WTC11 (cell line): ENCODE data around the gene GARS1. TPM values are rescaled to one million over a fixed set of nuclear protein-coding genes. Genes with fewer than 3 reads are reported as not detected.

ENCODE experiments used
- ATAC-seq: fragments of 200-7000 bp; cut with Tn5 transposase; 2 replicates; pipeline ENCODE4 v1.10.0; 2021; ENCODE audit warnings: mild to moderate bottlenecking, moderate library complexity
- CTCF ChIA-PET: fragments of 300-600 bp; sonication (Branson Sonifier 250); formaldehyde crosslinking; loops from one replicate; lab custom pipeline; 2021; ENCODE audit warnings: antibody characterized with exemption; lab: Charles Lee
- POLR2A ChIA-PET: fragments of 350-600 bp; sonication (Branson Sonifier 250); formaldehyde crosslinking; loops from one replicate; lab custom pipeline; 2021; ENCODE audit warnings: antibody characterized with exemption; lab: Charles Lee
- DNase-seq: peaks from one replicate; pipeline ENCODE4 v3.0.0; 2021; ENCODE audit warnings: low spot score
- H3K27ac Mint-ChIP-seq: 2 replicates; pipeline ENCODE4 v1.8.0; 2021; ENCODE audit warnings: mixed read lengths
- H3K27me3 Mint-ChIP-seq: 2 replicates; pipeline ENCODE4 v1.8.0; 2021; ENCODE audit warnings: low read depth, mild to moderate bottlenecking, moderate library complexity, mixed read lengths
- H3K36me3 Mint-ChIP-seq: 2 replicates; pipeline ENCODE4 v1.8.0; 2021; ENCODE audit warnings: mixed read lengths
- H3K4me1 Mint-ChIP-seq: 2 replicates; pipeline ENCODE4 v1.8.0; 2022; ENCODE audit warnings: mixed read lengths
- H3K4me3 Mint-ChIP-seq: 2 replicates; pipeline ENCODE4 v1.8.0; 2021; ENCODE audit warnings: mild to moderate bottlenecking, moderate library complexity, mixed read lengths
- H3K9me3 Mint-ChIP-seq: 2 replicates; pipeline ENCODE4 v1.8.0; 2021; ENCODE audit warnings: mixed read lengths
- ELF4 ChIP-seq: sonication (generic); formaldehyde crosslinking; IDR thresholded peaks from 2 replicates; pipeline ENCODE4 v1.8.1; 2022; ENCODE audit warnings: low read depth, mild to moderate bottlenecking, moderate library complexity, missing genetic modification reagents
- ETV6 ChIP-seq: sonication (generic); formaldehyde crosslinking; IDR thresholded peaks from 2 replicates; pipeline ENCODE4 v1.8.1; 2022; ENCODE audit warnings: mild to moderate bottlenecking, missing genetic modification reagents
- FOXP1 ChIP-seq: sonication (generic); formaldehyde crosslinking; IDR thresholded peaks from 2 replicates; pipeline ENCODE4 v1.8.0; 2022; ENCODE audit warnings: missing genetic modification reagents, mild to moderate bottlenecking, moderate library complexity, borderline replicate concordance
- SMAD4 ChIP-seq: sonication (generic); formaldehyde crosslinking; IDR thresholded peaks from 2 replicates; pipeline ENCODE4 v1.8.0; 2022; ENCODE audit warnings: mild to moderate bottlenecking, missing genetic modification reagents
- total RNA-seq: library from RNA; stranded (reverse); gene quantifications from 3 replicates; pipeline ENCODE4 v1.2.3, GENCODE V29; 2021
- TF ChIP-seq, protein P1 (sequence below): fragments of 250-450 bp; sonication (Bioruptor Pico); IDR thresholded peaks from 2 replicates; pipeline ENCODE4 v1.9.0; 2021; ENCODE audit warnings: mild to moderate bottlenecking, borderline replicate concordance
- TF ChIP-seq, protein P2 (sequence below): sonication (generic); formaldehyde crosslinking; IDR thresholded peaks from 2 replicates; pipeline ENCODE4 v1.8.0; 2022; ENCODE audit warnings: mild to moderate bottlenecking, missing genetic modification reagents
- TF ChIP-seq, protein P3 (sequence below): sonication (generic); formaldehyde crosslinking; IDR thresholded peaks from 2 replicates; pipeline ENCODE4 v1.8.1; 2022; ENCODE audit warnings: mild to moderate bottlenecking, moderate library complexity, missing genetic modification reagents
- TF ChIP-seq, protein P4 (sequence below): sonication (generic); formaldehyde crosslinking; IDR thresholded peaks from 2 replicates; pipeline ENCODE4 v1.8.1; 2023; ENCODE audit warnings: mild to moderate bottlenecking, missing genetic modification reagents, moderate library complexity
- TF ChIP-seq, protein P5 (sequence below): sonication (generic); formaldehyde crosslinking; IDR thresholded peaks from 2 replicates; pipeline ENCODE4 v1.8.0; 2023; ENCODE audit warnings: missing genetic modification reagents
- TF ChIP-seq, protein P6 (sequence below): sonication (generic); formaldehyde crosslinking; IDR thresholded peaks from 2 replicates; pipeline ENCODE4 v1.8.0; 2023; ENCODE audit warnings: missing genetic modification reagents, mild to moderate bottlenecking, borderline replicate concordance
- TF ChIP-seq, protein P7 (sequence below): sonication (generic); formaldehyde crosslinking; IDR thresholded peaks from 2 replicates; pipeline ENCODE4 v1.8.0; 2022; ENCODE audit warnings: mild to moderate bottlenecking, missing genetic modification reagents
- TF ChIP-seq, protein P8 (sequence below): sonication (generic); formaldehyde crosslinking; IDR thresholded peaks from 2 replicates; pipeline ENCODE4 v1.8.0; 2022; ENCODE audit warnings: mild to moderate bottlenecking, missing genetic modification reagents
- TF ChIP-seq, protein P9 (sequence below): fragments of 250-450 bp; sonication (Bioruptor Pico); conservative IDR thresholded peaks from 2 replicates; pipeline ENCODE4 v1.9.0; 2021; ENCODE audit warnings: mild to moderate bottlenecking

The GARS1 gene
- total RNA-seq, 1 experiment from 2014 or later = 236 TPM

DNA sequence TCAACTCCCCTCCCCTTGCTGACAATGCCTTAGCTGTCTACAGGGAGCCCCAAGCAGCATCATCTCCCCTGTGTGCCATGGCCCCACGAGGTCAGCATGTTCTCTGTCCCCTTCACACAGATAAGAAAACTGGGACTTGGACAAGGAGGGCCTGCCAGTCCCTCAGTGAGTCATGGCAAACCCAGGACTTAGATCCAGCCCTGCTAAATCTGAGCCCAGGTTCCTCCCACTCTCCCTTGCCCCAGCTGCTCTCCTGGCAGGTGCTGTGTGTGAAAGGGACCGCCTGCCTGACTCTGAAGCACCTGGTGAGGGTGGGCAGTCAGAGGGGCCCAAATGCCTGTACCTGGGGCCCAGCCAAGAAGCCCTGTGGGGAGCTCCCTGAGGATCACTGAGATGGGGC is 80.2 kb downstream of the GARS1 start (continued):
- TF ChIP-seq, protein P1, sequence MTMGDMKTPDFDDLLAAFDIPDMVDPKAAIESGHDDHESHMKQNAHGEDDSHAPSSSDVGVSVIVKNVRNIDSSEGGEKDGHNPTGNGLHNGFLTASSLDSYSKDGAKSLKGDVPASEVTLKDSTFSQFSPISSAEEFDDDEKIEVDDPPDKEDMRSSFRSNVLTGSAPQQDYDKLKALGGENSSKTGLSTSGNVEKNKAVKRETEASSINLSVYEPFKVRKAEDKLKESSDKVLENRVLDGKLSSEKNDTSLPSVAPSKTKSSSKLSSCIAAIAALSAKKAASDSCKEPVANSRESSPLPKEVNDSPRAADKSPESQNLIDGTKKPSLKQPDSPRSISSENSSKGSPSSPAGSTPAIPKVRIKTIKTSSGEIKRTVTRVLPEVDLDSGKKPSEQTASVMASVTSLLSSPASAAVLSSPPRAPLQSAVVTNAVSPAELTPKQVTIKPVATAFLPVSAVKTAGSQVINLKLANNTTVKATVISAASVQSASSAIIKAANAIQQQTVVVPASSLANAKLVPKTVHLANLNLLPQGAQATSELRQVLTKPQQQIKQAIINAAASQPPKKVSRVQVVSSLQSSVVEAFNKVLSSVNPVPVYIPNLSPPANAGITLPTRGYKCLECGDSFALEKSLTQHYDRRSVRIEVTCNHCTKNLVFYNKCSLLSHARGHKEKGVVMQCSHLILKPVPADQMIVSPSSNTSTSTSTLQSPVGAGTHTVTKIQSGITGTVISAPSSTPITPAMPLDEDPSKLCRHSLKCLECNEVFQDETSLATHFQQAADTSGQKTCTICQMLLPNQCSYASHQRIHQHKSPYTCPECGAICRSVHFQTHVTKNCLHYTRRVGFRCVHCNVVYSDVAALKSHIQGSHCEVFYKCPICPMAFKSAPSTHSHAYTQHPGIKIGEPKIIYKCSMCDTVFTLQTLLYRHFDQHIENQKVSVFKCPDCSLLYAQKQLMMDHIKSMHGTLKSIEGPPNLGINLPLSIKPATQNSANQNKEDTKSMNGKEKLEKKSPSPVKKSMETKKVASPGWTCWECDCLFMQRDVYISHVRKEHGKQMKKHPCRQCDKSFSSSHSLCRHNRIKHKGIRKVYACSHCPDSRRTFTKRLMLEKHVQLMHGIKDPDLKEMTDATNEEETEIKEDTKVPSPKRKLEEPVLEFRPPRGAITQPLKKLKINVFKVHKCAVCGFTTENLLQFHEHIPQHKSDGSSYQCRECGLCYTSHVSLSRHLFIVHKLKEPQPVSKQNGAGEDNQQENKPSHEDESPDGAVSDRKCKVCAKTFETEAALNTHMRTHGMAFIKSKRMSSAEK (CRISPR knock-in tag) = no peak
- TF ChIP-seq, protein P2, sequence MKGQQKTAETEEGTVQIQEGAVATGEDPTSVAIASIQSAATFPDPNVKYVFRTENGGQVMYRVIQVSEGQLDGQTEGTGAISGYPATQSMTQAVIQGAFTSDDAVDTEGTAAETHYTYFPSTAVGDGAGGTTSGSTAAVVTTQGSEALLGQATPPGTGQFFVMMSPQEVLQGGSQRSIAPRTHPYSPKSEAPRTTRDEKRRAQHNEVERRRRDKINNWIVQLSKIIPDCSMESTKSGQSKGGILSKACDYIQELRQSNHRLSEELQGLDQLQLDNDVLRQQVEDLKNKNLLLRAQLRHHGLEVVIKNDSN (CRISPR knock-in tag) = no peak
- TF ChIP-seq, protein P3, sequence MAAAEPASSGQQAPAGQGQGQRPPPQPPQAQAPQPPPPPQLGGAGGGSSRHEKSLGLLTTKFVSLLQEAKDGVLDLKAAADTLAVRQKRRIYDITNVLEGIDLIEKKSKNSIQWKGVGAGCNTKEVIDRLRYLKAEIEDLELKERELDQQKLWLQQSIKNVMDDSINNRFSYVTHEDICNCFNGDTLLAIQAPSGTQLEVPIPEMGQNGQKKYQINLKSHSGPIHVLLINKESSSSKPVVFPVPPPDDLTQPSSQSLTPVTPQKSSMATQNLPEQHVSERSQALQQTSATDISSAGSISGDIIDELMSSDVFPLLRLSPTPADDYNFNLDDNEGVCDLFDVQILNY (CRISPR knock-in tag) = no peak

DNA sequence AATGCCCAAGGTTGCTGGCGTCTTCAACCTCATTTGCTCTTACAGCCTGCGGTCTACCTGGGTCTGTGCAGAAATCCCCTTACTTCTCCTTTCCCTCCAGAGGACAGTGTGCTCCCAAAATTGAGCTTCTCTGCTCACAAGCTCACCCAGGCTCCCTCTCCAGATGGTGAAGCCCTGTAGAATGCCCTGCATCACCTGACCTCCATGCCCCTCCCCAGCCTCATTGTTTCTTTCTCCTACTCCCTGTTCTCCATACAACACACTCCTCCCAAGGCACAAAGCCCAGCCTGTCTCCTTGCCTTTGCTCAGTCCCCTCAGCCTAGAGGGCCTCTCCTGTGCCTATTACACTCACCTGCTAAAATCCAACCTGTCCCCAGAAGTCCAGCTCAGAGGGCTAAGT is 84.1 kb downstream of the GARS1 start:
- ATAC-seq (peak; percentile 8), DNase-seq (no peak)
- Mint-ChIP-seq H3K27ac (no peak overlapping the region), H3K4me3 (no peak overlapping the region)
- ChIA-PET CTCF (interaction anchor here (1.2 to 1.6 kb wide), 3 partner anchors 38 to 112 kb away, joined by 3 to 4 read pairs (median 4); no protein-coding TSS in a partner anchor), POLR2A (no interaction called here)
- TF ChIP-seq, protein P4, sequence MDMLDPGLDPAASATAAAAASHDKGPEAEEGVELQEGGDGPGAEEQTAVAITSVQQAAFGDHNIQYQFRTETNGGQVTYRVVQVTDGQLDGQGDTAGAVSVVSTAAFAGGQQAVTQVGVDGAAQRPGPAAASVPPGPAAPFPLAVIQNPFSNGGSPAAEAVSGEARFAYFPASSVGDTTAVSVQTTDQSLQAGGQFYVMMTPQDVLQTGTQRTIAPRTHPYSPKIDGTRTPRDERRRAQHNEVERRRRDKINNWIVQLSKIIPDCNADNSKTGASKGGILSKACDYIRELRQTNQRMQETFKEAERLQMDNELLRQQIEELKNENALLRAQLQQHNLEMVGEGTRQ = peak; percentile 70
- TF ChIP-seq ELF4 (no peak), FOXP1 (no peak), ETV6 (CRISPR knock-in tag) (no peak), SMAD4 (CRISPR knock-in tag) (no peak)
- TF ChIP-seq, protein P5, sequence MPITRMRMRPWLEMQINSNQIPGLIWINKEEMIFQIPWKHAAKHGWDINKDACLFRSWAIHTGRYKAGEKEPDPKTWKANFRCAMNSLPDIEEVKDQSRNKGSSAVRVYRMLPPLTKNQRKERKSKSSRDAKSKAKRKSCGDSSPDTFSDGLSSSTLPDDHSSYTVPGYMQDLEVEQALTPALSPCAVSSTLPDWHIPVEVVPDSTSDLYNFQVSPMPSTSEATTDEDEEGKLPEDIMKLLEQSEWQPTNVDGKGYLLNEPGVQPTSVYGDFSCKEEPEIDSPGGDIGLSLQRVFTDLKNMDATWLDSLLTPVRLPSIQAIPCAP (CRISPR knock-in tag) = no peak
- TF ChIP-seq, protein P6, sequence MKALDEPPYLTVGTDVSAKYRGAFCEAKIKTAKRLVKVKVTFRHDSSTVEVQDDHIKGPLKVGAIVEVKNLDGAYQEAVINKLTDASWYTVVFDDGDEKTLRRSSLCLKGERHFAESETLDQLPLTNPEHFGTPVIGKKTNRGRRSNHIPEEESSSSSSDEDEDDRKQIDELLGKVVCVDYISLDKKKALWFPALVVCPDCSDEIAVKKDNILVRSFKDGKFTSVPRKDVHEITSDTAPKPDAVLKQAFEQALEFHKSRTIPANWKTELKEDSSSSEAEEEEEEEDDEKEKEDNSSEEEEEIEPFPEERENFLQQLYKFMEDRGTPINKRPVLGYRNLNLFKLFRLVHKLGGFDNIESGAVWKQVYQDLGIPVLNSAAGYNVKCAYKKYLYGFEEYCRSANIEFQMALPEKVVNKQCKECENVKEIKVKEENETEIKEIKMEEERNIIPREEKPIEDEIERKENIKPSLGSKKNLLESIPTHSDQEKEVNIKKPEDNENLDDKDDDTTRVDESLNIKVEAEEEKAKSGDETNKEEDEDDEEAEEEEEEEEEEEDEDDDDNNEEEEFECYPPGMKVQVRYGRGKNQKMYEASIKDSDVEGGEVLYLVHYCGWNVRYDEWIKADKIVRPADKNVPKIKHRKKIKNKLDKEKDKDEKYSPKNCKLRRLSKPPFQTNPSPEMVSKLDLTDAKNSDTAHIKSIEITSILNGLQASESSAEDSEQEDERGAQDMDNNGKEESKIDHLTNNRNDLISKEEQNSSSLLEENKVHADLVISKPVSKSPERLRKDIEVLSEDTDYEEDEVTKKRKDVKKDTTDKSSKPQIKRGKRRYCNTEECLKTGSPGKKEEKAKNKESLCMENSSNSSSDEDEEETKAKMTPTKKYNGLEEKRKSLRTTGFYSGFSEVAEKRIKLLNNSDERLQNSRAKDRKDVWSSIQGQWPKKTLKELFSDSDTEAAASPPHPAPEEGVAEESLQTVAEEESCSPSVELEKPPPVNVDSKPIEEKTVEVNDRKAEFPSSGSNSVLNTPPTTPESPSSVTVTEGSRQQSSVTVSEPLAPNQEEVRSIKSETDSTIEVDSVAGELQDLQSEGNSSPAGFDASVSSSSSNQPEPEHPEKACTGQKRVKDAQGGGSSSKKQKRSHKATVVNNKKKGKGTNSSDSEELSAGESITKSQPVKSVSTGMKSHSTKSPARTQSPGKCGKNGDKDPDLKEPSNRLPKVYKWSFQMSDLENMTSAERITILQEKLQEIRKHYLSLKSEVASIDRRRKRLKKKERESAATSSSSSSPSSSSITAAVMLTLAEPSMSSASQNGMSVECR (CRISPR knock-in tag) = no peak
- TF ChIP-seq, protein P3 (CRISPR knock-in tag) = no peak
- TF ChIP-seq, protein P2 (CRISPR knock-in tag) = peak; percentile 54
- TF ChIP-seq, protein P7, sequence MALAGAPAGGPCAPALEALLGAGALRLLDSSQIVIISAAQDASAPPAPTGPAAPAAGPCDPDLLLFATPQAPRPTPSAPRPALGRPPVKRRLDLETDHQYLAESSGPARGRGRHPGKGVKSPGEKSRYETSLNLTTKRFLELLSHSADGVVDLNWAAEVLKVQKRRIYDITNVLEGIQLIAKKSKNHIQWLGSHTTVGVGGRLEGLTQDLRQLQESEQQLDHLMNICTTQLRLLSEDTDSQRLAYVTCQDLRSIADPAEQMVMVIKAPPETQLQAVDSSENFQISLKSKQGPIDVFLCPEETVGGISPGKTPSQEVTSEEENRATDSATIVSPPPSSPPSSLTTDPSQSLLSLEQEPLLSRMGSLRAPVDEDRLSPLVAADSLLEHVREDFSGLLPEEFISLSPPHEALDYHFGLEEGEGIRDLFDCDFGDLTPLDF (CRISPR knock-in tag) = no peak
- TF ChIP-seq, protein P8, sequence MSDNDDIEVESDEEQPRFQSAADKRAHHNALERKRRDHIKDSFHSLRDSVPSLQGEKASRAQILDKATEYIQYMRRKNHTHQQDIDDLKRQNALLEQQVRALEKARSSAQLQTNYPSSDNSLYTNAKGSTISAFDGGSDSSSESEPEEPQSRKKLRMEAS (CRISPR knock-in tag) = no peak
- TF ChIP-seq, protein P9, sequence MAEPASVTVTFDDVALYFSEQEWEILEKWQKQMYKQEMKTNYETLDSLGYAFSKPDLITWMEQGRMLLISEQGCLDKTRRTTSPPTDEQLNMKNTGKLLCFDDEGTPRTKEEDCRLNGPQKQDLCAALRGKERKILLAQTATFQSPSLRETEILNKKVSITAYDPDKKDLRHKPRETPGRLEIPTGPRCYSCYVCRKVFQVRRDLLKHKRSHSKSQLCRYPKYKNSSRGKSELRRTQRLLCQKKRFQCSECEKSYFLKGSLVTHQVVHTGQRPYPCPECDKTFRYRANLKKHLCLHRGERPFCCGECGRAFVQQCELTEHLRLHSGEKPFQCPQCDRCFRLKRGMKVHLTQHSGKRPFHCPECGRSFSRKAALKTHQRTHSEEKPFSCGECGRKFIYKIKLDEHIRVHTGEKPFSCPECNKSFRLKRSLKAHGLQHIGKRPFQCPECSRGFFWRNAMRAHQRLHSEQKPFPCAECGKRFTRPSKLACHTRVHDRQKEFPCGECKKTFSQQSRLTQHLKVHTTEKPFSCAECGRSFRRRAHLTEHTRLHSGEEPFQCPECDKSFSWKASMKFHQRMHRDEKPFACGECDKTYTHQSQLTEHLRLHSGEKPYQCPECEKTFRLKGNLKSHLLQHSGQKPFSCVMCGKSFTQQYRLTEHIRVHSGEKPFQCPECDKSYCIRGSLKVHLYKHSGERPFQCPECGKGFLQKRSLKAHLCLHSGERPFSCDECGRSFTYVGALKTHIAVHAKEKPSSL (CRISPR knock-in tag) = no peak
- TF ChIP-seq, all 79 proteins: peak for 2
- H3K4me1 Mint-ChIP-seq = peaks cover 39% of the 10 kb centered on the region
- H3K27me3 Mint-ChIP-seq = peaks cover 57% of the 10 kb centered on the region
- no peaks in the 10 kb centered on the region for H3K36me3 Mint-ChIP-seq
- H3K9me3 Mint-ChIP-seq = no peaks in the 10 kb centered on the region
